Coronary artery (tissue), 2 donors: ENCODE results near the gene SIK3.

Source experiments
- DNase-seq: peaks from one replicate; pipeline ENCODE4 v3.0.0-alpha.2; 2017; ENCODE audit warnings: low spot score
- H3K27ac ChIP-seq, 2 donors: fragments of 200-600 bp; sonication (generic); one replicate each; pipeline ENCODE4 v1.5.1; 2016 to 2019
- H3K4me3 ChIP-seq: fragments of 200-600 bp; sonication (generic); 2 replicates; pipeline ENCODE4 v1.5.1; 2016; ENCODE audit warnings: mild to moderate bottlenecking, moderate library complexity
- TF ChIP-seq, protein P1 (sequence below): fragments of 200-600 bp; sonication (generic); IDR thresholded peaks from one replicate; pipeline ENCODE4 v1.5.1; 2019; ENCODE audit warnings: antibody characterized with exemption

The SIK3 gene

DNA sequence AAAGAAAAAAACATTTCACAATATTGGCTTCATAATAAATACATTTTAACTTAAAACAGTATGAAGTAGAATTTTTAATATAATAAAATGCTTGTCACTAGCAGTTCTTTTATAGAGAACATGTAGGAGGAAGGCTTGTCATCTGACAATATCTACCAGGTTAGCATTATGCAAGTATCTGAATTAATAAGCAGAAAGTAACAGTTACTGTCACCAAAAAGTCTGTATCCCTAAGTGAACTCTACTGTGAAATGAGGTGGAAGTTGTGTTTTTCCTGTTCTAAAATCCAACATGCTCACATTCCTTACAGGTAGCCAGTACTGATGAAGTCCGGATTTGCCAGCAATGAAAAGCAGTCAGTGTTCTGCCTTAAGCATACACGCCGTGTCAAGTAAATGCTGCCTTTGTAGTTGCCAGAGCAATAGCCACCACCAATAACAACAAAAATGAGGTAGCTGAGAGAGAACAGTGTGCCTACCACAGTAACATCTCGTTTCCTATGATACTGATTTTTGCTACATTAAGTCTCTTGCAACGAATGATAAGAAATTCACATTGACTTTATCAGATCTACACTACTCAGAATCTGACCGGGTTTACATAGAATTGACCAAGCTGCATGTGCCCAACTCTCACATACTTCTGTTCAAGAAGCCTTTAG lies 95.5 kb downstream of the SIK3 start:
- no peak overlapping the region for H3K27ac ChIP-seq
- DNase-seq = no peak
- no peak overlapping the region for H3K4me3 ChIP-seq
- TF ChIP-seq, protein P1, sequence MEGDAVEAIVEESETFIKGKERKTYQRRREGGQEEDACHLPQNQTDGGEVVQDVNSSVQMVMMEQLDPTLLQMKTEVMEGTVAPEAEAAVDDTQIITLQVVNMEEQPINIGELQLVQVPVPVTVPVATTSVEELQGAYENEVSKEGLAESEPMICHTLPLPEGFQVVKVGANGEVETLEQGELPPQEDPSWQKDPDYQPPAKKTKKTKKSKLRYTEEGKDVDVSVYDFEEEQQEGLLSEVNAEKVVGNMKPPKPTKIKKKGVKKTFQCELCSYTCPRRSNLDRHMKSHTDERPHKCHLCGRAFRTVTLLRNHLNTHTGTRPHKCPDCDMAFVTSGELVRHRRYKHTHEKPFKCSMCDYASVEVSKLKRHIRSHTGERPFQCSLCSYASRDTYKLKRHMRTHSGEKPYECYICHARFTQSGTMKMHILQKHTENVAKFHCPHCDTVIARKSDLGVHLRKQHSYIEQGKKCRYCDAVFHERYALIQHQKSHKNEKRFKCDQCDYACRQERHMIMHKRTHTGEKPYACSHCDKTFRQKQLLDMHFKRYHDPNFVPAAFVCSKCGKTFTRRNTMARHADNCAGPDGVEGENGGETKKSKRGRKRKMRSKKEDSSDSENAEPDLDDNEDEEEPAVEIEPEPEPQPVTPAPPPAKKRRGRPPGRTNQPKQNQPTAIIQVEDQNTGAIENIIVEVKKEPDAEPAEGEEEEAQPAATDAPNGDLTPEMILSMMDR = no peak

DNA sequence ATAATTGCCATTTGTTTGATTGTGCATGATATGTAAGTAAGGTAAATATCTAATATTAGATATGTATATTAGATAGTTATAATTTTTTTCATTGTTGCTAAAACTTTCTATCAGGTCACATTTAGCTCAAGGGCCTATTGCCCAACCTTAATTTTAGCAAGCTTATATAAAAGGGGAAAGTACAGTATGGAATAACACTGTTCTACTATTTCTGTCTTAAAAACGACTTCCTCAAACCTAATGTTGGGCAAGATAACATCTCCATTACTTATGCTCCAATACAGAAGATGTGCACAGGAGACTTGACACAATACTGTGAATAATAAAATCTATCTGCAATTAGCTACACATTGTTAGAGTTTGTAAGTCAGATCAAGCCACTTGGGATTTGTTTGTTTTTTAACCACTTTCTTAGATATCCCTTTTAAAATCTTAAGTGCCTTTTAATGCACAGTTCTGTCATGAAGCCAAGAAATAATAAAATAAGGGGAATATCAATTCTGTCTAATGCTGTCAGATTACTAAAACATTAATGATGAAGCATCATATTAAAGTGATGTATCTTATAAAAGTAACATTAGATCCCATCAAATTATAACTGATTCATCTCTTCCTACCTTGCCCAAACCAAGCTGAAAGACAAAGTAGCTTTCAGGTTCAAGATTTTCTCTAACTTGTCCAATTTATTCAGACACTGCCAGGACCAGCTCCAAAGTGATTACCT lies 98.1 kb downstream of the SIK3 start:
- Histone ChIP-seq H3K27ac (no peak overlapping the region), H3K4me3 (no peak overlapping the region)
- DNase-seq = no peak
- TF ChIP-seq, protein P1 = no peak

DNA sequence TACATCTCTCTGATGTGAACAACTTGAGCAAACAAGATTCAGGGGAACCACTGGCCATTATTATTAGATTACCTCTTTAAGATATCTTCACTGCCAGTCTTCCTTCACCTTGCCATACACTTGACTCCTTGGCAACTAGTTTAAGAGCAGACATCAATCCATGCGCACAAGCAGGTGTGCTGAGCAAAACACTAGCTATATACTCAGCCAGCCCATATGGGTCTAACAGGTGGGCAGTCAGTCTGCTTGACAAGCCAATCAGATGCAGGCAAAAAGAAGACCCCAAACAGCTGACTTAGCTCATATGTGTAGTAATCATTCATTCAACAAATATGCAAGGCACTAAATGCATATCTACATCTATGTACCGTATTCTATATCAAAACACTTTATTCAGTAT lies 101.2 kb downstream of the SIK3 start:
- H3K4me3 ChIP-seq = no peak overlapping the region
- DNase-seq = no peak
- H3K27ac ChIP-seq = no peak overlapping the region
- TF ChIP-seq, protein P1 = no peak

DNA sequence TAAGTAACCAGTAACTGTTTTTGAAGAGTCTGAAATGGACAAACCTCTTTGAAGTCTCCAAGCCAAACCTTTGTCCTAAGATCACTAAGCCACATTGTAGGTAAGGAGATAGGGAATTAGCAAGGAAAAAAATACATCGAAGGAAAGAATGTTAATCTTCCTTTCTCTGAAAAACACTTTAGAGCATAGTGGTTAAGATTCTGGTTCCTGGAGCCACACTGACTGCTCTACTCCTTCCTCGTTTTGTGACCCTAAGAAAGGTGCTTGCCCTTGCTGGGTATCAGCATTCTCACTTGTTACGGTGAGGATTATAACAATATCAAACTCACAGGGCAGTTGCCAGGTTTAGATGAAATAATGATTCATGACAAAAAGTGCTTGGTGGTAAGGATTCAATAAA lies 104.0 kb downstream of the SIK3 start:
- TF ChIP-seq, protein P1 = no peak
- H3K27ac ChIP-seq = no peak overlapping the region
- no peak for DNase-seq
- no peak overlapping the region for H3K4me3 ChIP-seq

DNA sequence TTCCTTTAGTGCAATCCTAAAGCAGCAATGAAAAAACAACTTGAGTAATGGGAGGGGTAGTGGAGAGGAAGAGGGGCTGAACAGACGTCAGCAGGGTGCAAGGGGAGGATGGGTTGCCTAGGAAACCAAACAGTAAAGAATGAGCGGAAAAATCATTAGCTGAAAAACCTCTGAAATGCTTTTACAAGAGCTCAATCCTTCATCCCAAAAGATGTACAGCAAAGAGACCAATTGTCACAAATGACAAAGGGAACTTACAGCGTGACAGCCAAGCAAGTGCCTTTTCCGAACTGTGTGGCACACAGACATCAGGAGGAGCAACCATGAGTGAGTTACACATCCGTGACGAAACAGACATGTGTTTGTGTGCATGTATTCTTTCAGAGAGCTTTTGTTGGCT lies 104.6 kb downstream of the SIK3 start:
- H3K27ac ChIP-seq = no peak overlapping the region
- no peak for DNase-seq
- no peak overlapping the region for H3K4me3 ChIP-seq
- TF ChIP-seq, protein P1 = no peak

DNA sequence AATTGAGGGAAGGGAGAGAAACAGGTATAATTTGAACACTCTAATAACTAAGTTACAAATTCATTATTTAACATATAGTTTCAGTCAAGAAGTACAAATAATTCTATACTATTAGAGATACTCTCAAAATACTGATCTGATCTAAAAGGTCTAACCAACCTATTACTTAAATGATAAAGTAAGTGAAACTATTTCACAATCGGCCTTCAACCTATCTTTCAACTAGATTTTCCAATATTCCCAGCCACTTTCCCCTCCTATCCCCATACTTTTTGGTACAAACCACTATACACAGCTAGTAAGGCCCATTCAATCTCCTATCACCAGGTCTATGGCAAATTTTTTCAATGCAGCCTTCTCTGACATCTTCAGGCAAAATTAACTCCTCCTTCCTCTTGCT lies 106.7 kb downstream of the SIK3 start:
- TF ChIP-seq, protein P1 = no peak
- Histone ChIP-seq H3K4me3 (no peak overlapping the region), H3K27ac (no peak overlapping the region)
- DNase-seq = no peak

DNA sequence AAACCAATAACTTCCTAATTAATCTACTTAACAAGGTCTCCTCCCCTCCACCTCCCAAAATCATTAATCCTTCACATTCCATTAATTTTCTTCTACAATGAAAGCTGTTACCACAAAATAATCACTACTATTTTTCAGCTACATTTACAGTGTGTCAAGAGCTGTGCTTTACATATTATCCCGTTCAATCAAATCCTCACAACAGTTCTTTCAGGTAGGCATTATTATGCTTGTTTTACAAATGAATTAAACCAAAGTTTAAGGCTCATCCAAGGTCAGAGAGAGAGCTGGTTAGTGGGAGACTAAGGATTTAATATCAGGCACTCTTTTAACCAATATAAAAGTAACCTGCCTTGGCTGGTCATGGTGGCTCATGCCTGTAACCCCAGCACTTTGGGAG lies 107.4 kb downstream of the SIK3 start:
- Histone ChIP-seq H3K4me3 (no peak overlapping the region), H3K27ac (no peak overlapping the region)
- TF ChIP-seq, protein P1 = no peak
- no peak for DNase-seq
